HAP-1 (cell line): Measurements from ENCODE around the gene TNF.

Experiments used
- DNase-seq, 2 experiments: peaks; one replicate each; pipeline ENCODE4 v3.0.0-alpha.2; 2016 to 2020; ENCODE audit warnings: low spot score in 2 of 2
- H3K27me3 ChIP-seq: fragments of 250-450 bp; sonication (Bioruptor Pico); 2 replicates; pipeline ENCODE4 v1.5.1; 2020; ENCODE audit warnings: low read depth, mild to moderate bottlenecking, moderate library complexity
- H3K36me3 ChIP-seq: fragments of 250-450 bp; sonication (Bioruptor Pico); replicated peaks from 2 replicates; pipeline ENCODE4 v1.5.1; 2020; ENCODE audit warnings: mild to moderate bottlenecking
- H3K4me1 ChIP-seq: fragments of 250-450 bp; sonication (Bioruptor Pico); 2 replicates; pipeline ENCODE4 v1.5.1; 2020; ENCODE audit warnings: mild to moderate bottlenecking
- H3K4me3 ChIP-seq: fragments of 250-450 bp; sonication (Bioruptor Pico); 2 replicates; pipeline ENCODE4 v1.5.1; 2020; ENCODE audit warnings: mild to moderate bottlenecking, moderate library complexity
- H3K9me3 ChIP-seq: fragments of 250-450 bp; sonication (Bioruptor Pico); 2 replicates; pipeline ENCODE4 v1.5.1; 2020; ENCODE audit warnings: mild to moderate bottlenecking, moderate library complexity
- in situ Hi-C: fragments of 300-500 bp; cut with MboI; formaldehyde crosslinking; loops from 3 replicates; pipeline ENCODE4 v1.14.3; 2020; ENCODE audit warnings: low sequenced_read_pairs, inconsistent platforms, mixed read lengths

The TNF gene

GRCh38 chr6:31609519-31610406 lies 34.4 kb downstream of the TNF start:
- H3K4me3 ChIP-seq, result no peak overlapping the region
- peaks cover 14% of the 10 kb centered on the region for H3K4me1 ChIP-seq
- H3K9me3 ChIP-seq, result no peaks in the 10 kb centered on the region
- in situ Hi-C loops, result no loop called here
- H3K27me3 ChIP-seq, result no peaks in the 10 kb centered on the region
- DNase-seq, result peak; percentile 82 to 93
- no peaks in the 10 kb centered on the region; the same call in 1 of the 2 replicates for H3K36me3 ChIP-seq

- Histone ChIP-seq H3K36me3 (no peaks in the 10 kb centered on the region; the same call in 1 of the 2 replicates), H3K4me1 (peaks cover 14% of the 10 kb centered on the region), H3K4me3 (no peak overlapping the region), H3K9me3 (no peaks in the 10 kb centered on the region), H3K27me3 (no peaks in the 10 kb centered on the region)
- in situ Hi-C loops, result no loop called here
- no peak for DNase-seq
These were observed 35.6 kb downstream of the TNF start for GRCh38 chr6:31610968-31611367.

- Histone ChIP-seq H3K36me3 (no peaks in the 10 kb centered on the region; the same call in 1 of the 2 replicates), H3K9me3 (no peaks in the 10 kb centered on the region), H3K4me1 (peaks cover 14% of the 10 kb centered on the region), H3K4me3 (no peak overlapping the region), H3K27me3 (no peaks in the 10 kb centered on the region)
- no peak for DNase-seq
- in situ Hi-C loops, result no loop called here
These were observed 38.8 kb downstream of the TNF start for GRCh38 chr6:31614075-31614619.

- no peaks in the 10 kb centered on the region for H3K27me3 ChIP-seq
- in situ Hi-C loops, result no loop called here
- peaks cover 12% of the 10 kb centered on the region for H3K4me1 ChIP-seq
- no peaks in the 10 kb centered on the region; the same call in 1 of the 2 replicates for H3K36me3 ChIP-seq
- no peak within 1 kb of the TSS for H3K4me3 ChIP-seq
- no peaks in the 10 kb centered on the region for H3K9me3 ChIP-seq
- no peak for DNase-seq
These were observed 39.6 kb downstream of the TNF start, which contains the start of gene AIF1 for GRCh38 chr6:31614684-31615578. Gene AIF1, plus strand, starts transcription at chr6:31615234. Its CDS starts 96 bp downstream, at chr6:31615330.

- H3K4me3 ChIP-seq, result no peak overlapping the region
- no peak for DNase-seq
- no peaks in the 10 kb centered on the region for H3K27me3 ChIP-seq
- H3K4me1 ChIP-seq, result peaks cover 7% of the 10 kb centered on the region
- no peaks in the 10 kb centered on the region; the same call in 1 of the 2 replicates for H3K36me3 ChIP-seq
- H3K9me3 ChIP-seq, result no peaks in the 10 kb centered on the region
- in situ Hi-C loops, result no loop called here
These were observed 40.4 kb downstream of the TNF start for GRCh38 chr6:31615748-31616147.

GRCh38 chr6:31617010-31617409 lies 41.6 kb downstream of the TNF start:
- Histone ChIP-seq H3K9me3 (no peaks in the 10 kb centered on the region), H3K4me1 (peaks cover 7% of the 10 kb centered on the region), H3K27me3 (no peaks in the 10 kb centered on the region), H3K36me3 (peaks cover 3% of the 10 kb centered on the region), H3K4me3 (no peak overlapping the region)
- DNase-seq, result no peak
- in situ Hi-C loops, result no loop called here

GRCh38 chr6:31619805-31620585 lies 44.6 kb downstream of the TNF start:
- DNase-seq, result peak; percentile 97 to 99
- Histone ChIP-seq H3K9me3 (no peaks in the 10 kb centered on the region), H3K36me3 (peaks cover 33% of the 10 kb centered on the region), H3K4me3 (peak overlapping the region; percentile 97), H3K27me3 (no peaks in the 10 kb centered on the region), H3K4me1 (peaks cover 12% of the 10 kb centered on the region)
- in situ Hi-C loops, result no loop called here

GRCh38 chr6:31620586-31621319 lies 45.4 kb downstream of the TNF start, which contains the start of gene PRRC2A:
Gene PRRC2A, plus strand, starts transcription at chr6:31620715. Its CDS starts 2,075 bp downstream, at chr6:31622790.
- in situ Hi-C loops, result no loop called here
- Histone ChIP-seq H3K36me3 (peaks cover 41% of the 10 kb centered on the region), H3K4me1 (peaks cover 12% of the 10 kb centered on the region), H3K27me3 (no peaks in the 10 kb centered on the region), H3K9me3 (no peaks in the 10 kb centered on the region), H3K4me3 (peak within 1 kb of the TSS; percentile 97)
- peak; percentile 83 to 98 for DNase-seq

GRCh38 chr6:31621320-31621939 lies 46.1 kb downstream of the TNF start:
- H3K27me3 ChIP-seq, result no peaks in the 10 kb centered on the region
- peaks cover 12% of the 10 kb centered on the region for H3K4me1 ChIP-seq
- peaks cover 47% of the 10 kb centered on the region for H3K36me3 ChIP-seq
- no peaks in the 10 kb centered on the region for H3K9me3 ChIP-seq
- no peak for DNase-seq
- in situ Hi-C loops, result no loop called here
- H3K4me3 ChIP-seq, result peak overlapping the region; percentile 97

- H3K27me3 ChIP-seq, result no peaks in the 10 kb centered on the region
These were observed 46.6 kb downstream of the TNF start for GRCh38 chr6:31621991-31622390.

GRCh38 chr6:31622684-31623091 lies 47.3 kb downstream of the TNF start:
- H3K27me3 ChIP-seq, result no peaks in the 10 kb centered on the region
- no peaks in the 10 kb centered on the region for H3K9me3 ChIP-seq
- H3K36me3 ChIP-seq, result peaks cover 60% of the 10 kb centered on the region
- DNase-seq, result no peak
- peaks cover 12% of the 10 kb centered on the region for H3K4me1 ChIP-seq
- peak overlapping the region; percentile 97 for H3K4me3 ChIP-seq
- in situ Hi-C loops, result no loop called here

More at GRCh38 chr6:31621991-31622390, 46.6 kb downstream of the TNF start:
- peaks cover 53% of the 10 kb centered on the region for H3K36me3 ChIP-seq
- in situ Hi-C loops, result no loop called here
- H3K4me3 ChIP-seq, result peak overlapping the region; percentile 97
- H3K9me3 ChIP-seq, result no peaks in the 10 kb centered on the region
- peak; percentile 49 to 74 for DNase-seq
- peaks cover 12% of the 10 kb centered on the region for H3K4me1 ChIP-seq

GRCh38 chr6:31624070-31624469 lies 48.7 kb downstream of the TNF start:
- Histone ChIP-seq H3K27me3 (no peaks in the 10 kb centered on the region), H3K4me1 (peaks cover 12% of the 10 kb centered on the region), H3K4me3 (no peak overlapping the region), H3K9me3 (no peaks in the 10 kb centered on the region), H3K36me3 (peaks cover 74% of the 10 kb centered on the region)
- in situ Hi-C loops, result no loop called here
- DNase-seq, result no peak
